GM21619 (cell line): Measurements from ENCODE around the gene ANKRD44.

Experiments used
- ATAC-seq: cut with Tn5 transposase; IDR thresholded peaks from one replicate; pipeline ENCODE4 v1.9.1; 2021; ENCODE audit not compliant: unreplicated experiment

The ANKRD44 gene

DNA sequence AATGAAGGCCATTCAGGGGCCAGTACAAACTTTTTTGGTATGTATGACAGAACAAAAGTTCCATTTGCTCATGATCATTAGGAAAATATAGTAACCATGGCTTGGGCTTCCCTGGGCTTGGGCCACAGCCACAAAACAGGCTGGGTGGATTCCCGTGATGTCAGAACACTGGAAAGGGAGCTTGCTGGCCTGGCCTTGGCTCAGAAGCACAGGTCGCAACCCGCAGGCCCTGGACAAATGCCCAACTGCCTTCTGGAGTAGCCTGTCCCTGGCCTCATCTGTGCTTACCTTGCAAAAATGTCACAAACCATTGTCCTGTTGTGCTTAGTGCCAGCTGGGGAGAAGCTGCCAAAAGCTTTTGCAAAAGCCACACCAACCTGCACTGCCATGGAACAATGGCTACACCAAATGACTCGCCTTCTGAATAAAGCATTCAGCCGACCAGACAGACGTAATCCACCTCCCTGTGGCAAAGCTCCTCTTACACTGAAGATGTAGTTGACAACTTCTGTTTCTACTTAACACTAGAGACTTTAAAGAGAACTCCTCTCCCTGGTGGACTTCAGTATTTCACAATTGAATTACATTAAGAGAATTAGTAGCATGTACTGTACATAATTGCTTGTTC lies 125.5 kb downstream of the ANKRD44 start:
- ATAC-seq, result no peak

DNA sequence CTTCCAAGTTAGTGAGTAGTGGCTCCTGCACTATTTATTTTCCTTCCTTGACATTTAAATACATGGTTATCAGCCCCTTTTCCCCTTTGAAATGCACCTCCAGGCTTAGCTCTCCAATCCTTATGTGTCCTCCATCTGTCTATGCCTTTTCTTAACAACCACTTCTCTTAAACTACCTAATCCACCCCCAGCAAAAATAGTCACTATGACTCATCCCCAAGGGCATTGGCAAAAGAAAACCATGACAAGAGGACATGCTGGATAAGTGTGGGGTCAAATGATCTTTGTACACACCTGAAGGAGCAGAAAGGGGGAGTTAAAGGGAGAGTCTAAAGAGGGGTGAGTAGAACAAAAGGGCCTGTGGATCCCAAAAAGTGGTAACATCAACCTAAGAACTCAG lies 127.2 kb downstream of the ANKRD44 start:
- ATAC-seq, result no peak

DNA sequence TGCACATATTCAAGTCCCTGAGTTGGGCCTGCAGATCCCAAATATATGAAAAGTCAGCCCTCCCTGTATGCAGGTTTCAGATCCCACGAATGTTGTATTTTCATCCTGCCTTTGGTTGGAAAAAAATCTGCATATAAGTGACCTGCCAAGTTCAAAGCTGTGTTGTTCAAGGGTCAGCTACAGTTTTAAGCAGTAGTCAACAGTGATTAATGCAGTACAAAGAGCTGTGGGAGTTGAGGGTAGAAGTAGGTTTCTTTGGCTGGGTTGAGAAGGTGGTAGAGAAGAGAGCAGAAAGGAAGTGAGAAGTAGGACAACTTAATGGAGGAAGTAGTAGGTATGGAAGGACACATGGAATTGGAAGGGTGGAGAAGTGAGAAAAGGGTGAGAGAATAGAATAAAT lies 127.9 kb downstream of the ANKRD44 start:
- ATAC-seq, result no peak

DNA sequence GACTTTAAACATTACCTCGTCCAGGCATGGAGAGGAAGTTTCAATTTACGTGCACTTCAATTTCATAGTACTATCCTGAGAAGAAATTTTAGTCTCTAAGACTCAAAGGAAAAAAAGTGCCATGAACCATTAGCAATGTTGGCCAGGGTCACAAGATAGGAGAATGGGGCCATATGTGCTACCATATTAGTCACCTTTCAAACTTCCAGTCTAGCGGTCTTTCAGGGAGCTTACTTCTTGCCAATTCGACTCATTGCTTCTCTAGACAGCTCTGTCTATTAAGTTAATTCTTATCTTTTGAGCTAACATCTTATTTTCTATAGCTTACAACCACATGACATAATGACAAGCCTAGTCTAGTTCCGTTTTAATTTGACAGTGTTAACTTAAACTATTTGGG lies 129.1 kb downstream of the ANKRD44 start:
- no peak for ATAC-seq

DNA sequence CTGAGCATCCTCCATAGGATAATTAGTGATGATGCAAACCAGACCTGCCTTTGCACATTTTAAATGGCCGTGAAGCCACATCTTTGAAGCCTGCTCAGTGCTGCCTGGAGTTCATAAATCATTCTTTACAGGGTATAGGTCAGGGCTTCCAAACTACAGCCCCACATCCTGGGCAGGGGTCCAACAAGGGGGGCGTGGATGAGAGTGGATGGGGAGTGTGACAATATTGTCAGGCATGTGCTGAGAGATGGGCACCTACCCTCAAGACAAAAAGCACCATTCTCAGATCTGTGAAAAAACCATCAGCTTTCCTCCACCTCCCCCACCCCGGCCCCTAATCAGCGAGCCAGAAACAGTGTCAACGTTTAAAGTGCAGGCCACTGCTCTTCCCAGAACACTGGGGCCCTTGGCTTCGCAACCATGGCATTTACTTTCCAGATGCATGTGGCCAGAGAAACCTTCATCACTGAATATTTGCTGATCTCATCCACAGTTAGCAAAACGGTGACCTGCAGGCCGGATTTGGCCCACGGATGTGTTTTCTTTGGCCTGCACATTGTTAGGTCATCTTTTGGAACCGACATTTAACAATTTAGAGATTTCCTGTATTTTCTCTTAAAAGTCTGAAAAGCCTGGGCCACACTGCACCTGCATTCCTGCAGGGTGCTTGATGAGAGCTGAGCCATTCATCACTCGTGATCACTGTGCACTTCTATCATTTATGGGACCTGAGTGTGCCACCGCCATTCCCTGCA lies 130.7 kb downstream of the ANKRD44 start:
- ATAC-seq, result no peak

DNA sequence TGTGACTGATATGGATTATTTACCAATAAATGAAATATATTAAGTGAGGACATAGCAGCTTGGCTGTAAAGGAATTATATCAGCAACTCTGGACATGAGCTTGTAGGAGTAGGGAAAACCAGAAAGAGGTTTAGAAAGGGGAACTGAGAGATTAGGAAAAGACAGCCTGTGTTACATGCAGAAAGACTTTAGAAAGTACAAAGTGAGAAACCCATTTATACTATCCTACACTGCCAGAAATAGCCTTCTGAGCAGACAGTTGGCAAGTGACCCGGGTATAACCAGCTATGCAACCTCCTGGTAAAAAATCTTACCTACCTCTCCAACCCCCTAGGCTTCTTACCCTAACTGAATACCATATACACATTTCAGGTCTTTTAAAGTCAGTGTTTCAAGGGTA lies 134.1 kb downstream of the ANKRD44 start:
- ATAC-seq, result no peak

DNA sequence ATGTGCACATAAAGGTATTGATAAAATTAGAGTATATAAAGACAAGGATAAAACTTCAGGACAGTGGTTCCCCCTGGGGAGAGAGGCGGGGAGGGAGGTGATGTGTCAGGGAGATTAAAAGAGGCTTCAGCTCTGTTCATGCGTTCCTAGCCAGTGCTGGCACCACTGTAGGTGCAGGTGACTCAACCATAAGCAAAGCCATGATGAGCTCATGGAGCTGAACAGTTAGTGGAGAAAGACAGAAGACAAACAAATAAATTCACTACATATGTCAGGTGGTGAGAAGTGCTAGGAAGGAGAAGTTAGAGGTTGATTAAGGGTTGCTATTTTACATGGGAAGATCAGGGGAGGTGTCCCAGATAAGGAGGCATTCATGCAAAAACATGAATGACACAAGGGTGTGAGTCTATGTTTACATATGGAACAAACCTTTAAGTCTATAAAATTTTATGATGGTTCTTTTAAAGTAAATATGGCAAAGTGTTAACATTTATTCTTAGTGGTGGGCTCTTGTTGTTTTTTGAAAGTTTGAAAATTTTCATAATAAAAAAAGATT lies 136.0 kb downstream of the ANKRD44 start:
- no peak for ATAC-seq

DNA sequence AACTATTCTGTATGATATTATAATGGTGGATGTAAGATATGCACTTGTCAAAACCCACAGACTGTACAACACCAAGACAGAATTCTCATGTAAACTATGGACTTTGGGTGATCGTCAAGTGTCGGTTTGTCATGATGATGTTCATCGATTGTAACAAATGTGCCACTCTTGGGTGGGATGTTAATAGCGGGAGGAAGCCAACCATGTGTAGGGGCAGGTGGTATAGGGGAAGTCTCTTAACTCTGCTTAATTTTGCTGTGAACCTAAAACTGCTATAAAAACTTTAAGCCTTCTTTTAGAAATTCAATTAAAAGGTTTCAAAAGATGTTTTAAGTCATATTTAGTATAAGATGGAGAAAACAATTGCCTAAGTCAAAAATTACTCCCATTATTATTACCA lies 139.0 kb downstream of the ANKRD44 start:
- no peak for ATAC-seq

DNA sequence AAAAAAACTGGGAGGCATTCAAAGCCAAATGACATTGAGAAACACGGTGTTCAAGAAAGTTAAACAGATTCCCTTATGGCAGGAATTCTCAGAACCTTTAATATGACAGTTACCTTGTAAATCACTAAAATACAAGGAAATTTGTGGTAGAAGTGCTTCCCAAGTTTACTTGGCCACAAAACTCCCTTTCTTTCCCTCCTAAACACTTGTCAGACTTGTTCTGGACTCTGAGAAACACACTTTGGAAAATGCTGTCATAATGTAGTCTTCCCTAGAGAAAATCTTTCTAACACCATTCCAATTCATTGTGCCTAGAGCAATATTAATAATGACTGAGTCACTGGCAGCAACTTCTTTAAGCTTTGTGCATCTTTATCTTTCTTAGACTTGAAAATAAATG lies 140.4 kb downstream of the ANKRD44 start:
- no peak for ATAC-seq

DNA sequence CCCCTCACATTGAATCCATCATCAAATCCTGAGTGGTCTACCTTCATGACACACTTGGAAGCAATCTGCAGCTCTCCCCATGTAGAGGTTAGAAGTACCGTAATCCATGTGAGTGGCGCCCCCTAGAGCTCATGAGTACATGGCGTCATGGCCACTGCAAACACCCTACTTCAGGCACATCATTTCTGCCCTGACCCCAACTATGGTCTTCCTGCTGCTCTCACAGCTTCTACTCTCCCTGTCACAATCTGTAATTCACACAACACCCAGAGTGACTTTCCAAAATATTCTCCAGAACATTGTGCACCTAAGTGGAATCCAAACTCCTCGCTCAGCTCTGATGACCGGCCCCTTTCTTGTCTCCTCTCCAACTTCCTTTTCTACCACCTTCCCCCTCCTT lies 141.9 kb downstream of the ANKRD44 start:
- peak; percentile 66 for ATAC-seq

DNA sequence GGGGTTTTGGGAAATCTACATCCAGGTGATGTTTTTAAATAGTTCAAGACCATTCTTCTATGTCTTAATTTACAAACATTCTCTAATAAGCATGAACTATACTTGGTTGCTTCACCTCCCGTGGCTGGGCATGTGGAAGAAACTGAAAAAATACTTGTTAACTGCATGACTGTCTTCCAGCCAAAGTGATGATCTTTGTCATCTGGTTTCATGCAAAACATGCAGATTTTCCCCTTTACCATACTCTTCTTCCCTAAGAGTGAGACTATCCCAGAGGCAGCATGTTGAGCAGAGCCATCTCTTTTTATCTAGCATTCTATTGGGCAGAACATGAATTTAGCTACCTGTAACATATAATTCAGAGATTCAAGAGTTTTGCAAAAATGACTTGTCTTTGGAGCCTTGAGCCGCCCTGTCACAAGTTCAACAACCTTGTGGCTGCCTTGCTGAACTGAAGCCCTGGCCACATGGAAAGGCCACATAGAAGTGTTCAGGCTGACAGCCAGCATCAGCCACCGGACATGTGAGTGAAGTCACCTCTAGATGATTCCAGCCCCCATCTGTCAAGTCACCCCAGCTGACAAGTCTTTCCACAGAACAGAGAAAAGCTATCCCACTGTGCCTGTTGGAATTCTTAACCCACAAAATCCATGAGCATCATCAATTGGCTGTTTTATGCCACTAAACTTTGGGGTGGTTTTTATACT lies 142.8 kb downstream of the ANKRD44 start:
- no peak for ATAC-seq

DNA sequence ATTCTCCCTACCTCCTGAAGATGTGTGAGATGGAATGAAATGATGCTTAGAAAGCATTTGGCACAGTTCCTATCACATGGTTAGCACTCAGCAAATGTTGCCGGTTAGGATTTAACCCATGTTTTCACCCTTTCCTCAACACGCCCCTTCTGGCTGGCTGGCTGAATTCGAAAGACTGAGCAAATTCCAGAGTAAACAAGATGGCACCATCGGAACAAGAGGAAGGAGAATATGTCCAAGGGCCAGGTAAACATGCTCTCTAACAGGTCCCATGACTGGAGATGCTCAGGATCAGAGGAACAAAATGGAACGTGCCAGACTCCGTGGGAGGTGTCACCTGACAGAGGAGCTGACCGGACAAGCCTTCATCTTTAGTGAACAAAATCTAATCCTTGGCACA lies 145.6 kb downstream of the ANKRD44 start:
- no peak for ATAC-seq

DNA sequence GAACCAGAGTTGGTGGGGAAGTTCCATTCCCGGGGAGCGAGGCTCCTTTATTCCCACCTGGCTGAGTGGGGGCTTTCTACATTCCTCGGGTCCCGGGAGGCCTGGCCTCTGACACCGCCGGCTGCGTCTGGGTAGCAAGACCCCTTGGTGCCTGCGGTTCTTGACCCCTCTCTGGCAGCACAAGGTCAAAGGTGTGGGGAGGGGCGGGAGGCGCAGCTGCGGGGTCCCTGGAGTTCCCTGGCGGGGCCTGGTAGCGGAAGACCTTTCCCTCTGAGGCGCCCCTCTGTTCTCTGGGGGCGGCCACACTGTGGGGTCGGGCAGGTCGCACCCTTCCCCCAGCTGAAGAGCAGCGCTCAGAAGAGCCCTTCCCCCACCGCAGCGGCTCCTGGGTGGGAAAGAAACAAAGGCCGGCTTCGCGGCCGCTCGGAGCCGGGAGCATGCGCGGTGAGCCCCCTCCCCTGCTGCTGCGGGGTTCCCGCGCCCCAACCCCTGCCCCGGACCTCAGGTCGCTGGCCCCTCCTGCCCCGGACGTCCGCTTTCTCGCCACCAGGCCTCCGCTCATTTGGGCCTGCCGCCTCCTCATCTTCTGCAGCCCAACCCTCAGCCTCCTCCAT lies 146.3 kb downstream of the ANKRD44 start:
- ATAC-seq, result no peak

DNA sequence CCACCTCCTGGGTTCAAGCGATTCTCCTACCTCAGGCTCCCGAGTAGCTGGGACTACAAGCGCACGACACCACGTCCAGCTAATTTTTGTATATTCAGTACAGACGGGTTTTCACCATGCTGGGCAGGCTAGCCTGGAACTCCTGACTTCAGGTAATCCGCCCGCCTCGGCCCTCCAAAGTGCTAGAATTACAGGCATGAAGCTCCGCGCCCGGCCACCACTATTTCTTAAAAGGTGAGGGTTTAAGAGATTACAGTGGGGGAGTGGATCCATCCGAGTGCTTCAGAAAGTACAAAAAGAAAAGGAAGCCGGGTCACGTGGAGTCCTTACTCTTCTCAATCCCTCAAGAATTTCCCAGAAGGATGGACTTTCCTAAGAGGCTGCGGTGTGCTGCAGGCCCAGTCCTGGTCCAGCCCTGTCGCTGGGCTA lies 146.9 kb downstream of the ANKRD44 start:
- no peak for ATAC-seq

DNA sequence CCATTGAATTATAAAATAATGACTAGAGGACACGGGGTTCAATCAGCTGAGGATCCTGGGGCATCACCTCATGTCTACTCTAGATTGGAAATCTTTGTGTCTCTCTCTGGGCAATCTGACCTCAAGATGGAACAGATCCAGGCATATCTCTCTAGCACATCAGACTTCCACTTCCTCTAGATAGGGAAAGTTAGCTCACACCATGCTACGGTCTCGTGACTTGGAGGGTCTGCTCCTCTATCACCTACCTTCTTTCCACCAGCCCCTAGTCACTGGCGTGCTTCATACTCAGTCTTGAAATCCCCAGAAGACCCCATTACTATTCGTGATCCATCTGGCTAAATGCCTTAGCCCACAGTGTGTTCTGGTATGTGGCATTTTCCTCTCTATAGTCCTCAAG lies 148.8 kb downstream of the ANKRD44 start:
- no peak for ATAC-seq

DNA sequence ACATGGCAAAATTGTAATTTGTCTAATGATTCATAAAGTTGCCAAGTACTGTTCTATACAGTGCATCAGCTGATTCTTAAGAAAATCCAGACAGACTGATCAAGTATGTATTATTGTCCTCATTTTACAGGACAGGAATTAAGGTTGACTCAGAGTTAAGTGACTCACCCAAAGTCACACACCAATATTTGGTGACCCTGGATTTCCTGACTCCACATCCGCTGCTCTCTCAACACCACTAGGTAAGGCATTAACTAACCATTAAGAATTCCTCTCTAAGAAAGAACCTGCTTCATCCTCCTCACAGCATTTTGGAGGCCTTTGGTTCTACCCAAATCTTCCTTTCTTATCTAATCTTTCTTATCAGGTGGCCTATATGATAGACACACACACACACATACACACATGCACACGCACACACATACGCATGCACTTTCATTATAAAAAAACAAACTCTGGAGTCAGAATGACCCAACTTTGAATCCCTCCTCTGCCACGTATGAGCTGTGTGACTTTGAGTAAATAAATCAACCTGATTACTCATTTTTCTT lies 150.8 kb downstream of the ANKRD44 start:
- no peak for ATAC-seq

DNA sequence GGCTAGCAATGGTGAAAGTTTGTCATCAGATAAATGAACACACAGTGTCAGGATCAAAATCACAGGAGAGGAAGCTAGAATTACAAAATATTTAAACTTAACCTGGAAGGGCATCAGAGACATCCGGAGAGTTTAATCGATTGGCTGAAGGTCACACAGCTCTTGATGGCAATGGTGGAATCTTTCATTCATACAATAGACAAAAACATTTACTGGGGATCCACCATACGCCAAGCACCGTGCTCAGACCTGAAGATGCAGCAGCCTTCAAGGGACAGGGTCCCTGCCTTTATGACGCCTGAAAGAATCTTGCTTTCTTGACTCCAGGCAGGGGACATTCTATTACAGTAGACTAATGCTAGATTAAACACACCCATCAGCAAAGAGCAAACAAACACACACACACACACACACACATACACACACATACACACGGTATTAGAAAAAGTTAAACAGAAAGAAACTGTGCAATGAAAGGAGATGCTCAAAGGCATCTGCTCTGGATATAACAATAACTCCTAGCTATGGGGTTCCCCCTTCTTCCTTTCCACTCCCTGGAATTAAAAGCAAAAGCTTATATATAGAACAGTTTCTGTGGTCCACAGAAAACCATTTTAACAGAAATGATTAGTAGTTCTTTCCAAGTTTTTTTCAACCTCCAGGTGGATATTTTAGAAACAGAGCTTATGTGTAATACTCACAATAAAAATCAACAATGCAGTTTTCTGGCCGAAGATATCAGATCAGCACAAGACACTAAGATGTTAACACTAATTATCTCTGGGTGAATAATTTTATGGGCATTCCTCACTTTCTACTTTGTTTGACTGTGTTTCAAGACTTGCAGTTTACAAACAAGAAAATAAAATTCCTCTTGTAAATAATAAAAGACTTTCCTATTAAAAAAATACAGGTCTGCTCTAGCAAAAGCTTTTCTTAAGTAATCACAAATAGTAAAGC lies 151.7 kb downstream of the ANKRD44 start:
- no peak for ATAC-seq

DNA sequence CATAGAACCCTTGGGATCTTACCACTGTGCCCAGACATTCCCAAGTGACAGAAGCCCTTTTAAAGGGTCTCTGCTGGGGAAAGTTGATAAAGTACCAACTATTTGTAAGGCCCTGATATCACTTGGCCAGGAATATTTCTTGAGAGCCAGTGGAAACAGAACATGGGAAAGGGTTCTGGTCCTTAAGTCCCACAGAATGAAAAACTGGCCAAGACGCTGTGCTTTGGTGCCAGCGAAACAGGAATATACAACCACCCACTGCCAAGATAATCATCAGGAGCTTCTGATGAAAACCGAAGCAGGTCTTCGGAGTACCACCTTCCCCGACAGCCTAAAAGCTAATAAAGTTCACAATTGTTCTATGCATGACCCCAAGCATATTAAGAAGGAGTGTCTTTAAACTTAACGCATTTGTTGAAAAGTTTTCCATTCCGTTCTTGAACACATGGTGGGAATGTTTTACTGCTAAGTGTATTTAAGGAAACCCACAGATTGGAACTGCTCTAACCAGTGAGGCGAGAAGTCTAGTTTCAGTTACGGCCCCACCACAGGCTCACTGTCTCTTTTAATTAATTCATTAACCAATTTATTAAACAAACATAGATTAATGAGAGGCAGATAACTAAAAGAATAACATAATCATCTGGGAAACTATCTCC lies 152.6 kb downstream of the ANKRD44 start:
- ATAC-seq, result no peak

DNA sequence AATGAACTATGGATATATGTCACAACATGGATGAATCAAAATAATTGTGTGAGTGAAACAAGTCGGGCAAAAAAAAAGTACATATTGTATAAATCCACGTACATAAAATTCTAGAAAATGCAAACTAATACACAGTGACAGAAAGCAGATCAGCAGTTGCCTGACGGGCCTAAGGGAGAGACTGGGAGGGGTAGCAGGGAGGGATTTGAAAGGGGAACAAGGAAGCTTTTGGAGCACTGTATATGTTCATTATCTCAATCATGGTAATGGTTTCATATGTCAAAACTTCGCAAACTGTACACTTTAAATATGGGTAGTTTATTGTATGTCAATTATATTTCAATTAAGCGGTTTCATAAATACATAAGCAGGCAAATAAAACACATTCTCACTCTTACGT lies 153.8 kb downstream of the ANKRD44 start:
- no peak for ATAC-seq
